H4 (cell line): Measurements from ENCODE around the gene AEBP1. TPM values are rescaled to one million over a fixed set of nuclear protein-coding genes. Genes with fewer than 3 reads are reported as not detected.
A peak's percentile ranks its signal among the peaks of the same experiment; 100 is the strongest.

Experiments
- DNase-seq: peaks from one replicate; pipeline ENCODE4 v3.0.0-alpha.2; 2015; ENCODE audit warnings: low spot score
- total RNA-seq: library from RNA; depleted of rRNA; stranded (reverse); fragments of >200 nt; shearing (Covaris generic); gene quantifications from 2 replicates; pipeline ENCODE4 v1.2.3, GENCODE V29; 2014; rRNA removed

AEBP1 gene
- total RNA-seq, 1 experiment from 2014 or later: 0.06 TPM

DNA sequence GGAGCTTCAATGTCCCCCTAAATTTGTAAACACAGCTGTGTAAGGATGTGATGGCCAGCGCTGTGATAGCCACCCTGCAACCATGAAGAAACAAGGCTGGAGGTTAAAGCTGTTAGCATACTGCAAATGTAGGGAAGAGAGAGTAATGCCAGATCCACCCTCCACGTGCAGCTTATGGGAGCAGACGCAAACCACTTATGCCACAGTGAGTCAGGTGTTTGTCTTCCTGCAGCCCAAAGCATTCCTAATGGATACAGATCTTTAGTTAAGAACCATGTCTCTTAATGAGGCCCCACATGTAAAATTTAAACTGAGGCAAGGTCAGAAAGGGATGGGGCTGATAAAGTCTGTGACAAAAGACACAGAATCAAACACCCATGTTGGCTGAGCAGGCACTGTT is 50.6 kb downstream of the AEBP1 start:
- DNase-seq: no peak

DNA sequence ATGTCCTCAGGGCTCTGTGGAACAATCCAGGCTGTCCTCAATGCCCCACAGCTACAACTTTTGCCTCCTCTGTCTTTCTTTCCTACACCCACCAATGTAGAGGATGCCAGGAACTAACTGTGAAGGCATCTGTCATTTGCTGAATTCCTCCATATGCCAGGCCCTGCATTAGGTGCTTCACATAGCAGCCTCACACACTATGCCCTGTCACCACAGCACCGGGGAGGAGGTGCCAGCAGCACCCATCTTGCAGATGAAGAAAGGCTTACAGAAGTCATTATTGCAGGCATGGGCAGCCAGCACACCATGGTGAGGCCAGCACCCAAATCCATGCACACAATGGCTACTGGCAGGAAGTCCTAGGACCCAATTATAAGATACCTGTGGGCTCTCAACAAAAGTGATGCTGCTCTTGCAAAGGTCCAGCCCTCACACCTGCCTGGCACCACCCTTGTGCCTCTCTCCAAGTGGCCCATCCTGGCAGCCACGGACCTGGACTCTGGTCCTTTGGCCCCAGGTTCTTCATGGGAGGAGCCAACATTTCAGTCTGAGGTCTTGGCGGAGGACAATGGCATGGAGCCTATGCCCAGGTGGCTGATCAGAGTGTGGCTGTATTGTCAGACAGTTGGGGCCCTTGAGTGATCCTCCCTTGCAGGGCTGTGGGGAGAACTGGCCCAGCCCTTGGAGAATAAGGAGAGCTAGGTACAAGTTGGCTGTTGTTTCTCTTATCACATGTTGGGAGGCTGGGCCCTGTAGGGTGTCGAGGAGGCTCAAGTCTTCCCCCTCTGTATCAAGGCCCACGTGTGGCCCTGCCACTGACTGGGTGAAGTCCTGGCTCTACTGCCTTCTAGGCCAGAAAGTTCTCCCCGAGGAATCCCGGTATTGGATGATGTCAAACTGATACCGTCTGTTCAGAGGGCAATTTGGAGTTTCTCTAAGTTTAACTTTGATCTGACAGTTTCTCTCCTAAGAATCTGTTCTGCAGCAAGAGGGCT is 51.3 kb downstream of the AEBP1 start:
- no peak for DNase-seq

DNA sequence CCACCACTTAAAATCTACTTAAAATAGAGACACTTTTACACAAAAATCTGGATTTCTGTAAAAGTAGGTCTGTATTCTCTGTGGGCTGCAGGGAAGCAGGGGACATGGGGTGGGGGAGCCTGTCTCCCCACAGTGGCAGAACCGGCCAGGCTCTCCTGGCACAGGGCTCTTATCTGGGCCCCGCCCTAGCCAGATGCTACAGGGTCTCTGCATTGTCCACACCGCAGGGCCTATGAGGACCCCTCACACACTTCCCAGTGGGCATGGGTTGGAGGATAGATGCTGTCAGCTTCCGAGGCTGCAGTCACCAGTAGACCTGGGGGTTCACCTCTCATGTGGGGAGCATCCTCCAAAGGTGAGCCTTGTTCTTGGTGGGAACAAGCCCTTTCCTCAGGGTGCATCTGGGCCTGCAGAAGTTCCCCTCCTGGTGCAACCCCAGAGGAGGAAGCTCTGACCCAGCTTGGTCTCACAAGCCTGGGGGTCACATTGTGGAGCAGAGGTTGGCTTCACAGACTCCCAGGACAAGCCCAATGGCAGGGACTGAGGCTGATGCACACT is 52.4 kb downstream of the AEBP1 start:
- DNase-seq: no peak

DNA sequence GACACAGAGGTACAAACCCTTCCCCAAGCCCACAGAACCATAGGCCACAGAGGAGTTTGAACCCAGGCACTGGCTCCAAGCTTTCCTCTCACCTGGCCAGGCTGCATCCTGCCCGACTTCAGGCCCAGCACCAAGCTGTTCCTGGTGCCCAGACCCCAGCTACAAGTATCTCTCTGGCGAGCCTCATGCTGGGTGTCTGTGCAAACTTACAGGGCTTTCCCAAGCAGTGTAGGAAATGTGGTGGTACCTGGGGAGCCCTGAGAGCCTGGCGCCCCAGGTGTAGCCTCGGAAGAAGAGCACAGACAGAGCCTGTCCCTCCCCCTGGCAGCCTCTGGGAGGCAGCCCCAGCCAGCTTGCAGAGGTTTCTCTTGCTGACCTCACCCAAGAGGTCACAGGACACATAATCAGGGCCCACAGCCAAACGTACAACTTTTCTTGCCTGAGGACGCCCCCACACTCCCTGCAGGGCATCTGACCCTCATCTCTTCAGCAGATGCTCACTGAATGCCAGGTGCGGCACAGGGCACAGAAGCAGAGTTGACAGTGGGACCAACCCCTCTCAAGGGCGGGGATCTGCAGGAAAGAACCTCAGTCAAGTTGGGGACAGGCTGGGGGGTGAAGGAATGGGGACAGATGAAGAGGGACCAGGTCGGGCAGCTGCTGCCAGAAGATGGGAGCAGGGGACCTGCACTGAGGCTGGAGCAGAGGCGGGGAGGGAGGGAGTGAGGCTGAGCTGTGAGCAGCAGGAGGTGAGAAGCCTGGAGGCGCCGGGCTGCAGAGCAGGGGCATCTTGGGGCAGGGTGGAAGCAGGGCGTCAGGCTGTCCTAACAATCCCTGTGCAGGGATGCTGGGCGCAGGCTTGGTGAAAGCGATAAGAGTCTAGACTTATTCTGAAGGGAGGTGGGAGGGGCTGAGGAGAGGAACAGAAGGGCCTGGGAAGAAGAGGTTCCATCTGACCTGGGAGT is 53.3 kb downstream of the AEBP1 start:
- no peak for DNase-seq

- DNase-seq: no peak
Observed at GRCh38 chr7:44158096-44158872, 54.1 kb downstream of the AEBP1 start.

DNA sequence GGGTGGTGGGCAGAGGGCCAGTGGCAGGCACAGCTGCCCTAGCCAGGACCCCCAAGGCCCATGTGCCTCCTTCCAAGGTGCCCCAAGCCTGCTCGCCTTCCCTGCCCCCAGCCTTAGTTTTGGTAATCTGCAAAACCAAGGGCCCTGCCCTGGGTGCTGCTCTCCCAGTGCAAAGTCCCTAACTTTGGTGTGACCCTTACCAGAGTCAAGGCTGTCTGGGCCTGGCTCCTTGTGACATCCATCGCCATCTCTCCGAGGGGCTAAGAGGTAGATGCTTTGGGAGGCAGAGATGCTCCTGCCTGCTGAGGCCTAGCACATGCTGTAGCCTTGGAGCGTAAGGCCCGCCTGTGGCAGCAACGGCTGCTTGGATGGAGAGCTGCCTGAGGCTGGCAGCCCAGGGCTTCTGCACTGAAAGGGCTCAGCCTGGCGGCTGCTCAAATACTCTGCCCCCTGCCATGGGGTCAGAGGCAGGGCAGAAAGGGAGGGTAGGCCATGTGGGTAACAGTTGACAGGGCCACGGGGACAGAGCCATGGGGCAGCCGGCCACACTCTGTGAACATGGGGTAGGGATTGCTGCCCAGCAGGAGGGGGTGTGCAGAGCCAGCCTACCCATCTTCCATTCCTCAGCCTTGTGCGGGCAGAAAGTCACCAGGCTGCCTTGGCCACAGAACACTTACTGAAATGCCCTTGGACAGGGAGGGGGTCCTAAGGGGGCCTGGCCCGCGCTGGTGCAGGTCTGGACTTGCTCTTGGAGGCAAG is 54.9 kb downstream of the AEBP1 start:
- DNase-seq: no peak

- no peak for DNase-seq
Observed at GRCh38 chr7:44159824-44160630, 55.9 kb downstream of the AEBP1 start.

- no peak for DNase-seq
Observed at GRCh38 chr7:44161371-44161770, 57.2 kb downstream of the AEBP1 start.

GRCh38 chr7:44162179-44162578 is 58.0 kb downstream of the AEBP1 start:
- peak; percentile 55 for DNase-seq

DNA sequence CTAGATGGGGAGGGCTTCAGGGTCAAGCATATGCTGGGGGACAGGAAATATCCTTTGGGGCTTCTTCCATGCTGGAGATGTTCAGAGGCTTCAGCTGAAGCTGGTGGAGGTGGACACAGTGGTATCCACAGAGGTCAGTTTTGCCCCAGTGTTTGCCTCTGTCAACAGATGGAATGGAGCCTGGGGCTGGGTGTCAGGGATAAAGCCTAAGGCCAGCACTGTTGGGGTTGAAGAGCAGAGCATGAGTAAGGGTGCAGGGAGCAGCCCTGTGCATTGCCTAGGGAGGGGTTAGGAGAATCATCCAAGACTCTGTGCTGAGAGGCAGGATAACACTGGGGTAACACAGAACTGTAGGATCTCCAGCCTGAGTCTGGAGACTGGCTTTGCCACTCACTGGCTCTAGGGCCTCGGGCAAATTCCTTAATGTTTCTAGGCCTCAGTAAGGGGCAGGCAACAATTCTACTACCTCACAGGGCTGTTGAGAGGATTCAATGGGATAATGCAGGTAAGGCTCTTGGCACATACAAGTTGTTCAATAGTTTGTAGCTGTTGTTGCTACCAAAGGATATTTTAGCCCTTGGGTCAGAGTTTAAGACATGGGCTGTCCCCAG is 58.7 kb downstream of the AEBP1 start:
- DNase-seq: no peak

- DNase-seq: peak; percentile 100
Observed at GRCh38 chr7:44163591-44163990, 59.4 kb downstream of the AEBP1 start.

Other genes starting within 250 kb of the AEBP1 start
- gene MRPS24, start 234.8 kb upstream of the AEBP1 start, total RNA-seq: 308 and 368 TPM in 2 replicates
- gene URGCP, start 197.7 kb upstream of the AEBP1 start, total RNA-seq: 32.1 and 40.9 TPM in 2 replicates
- gene UBE2D4, start 177.9 kb upstream of the AEBP1 start, total RNA-seq: 34.0 and 35.7 TPM in 2 replicates
- gene SPDYE1, start 106.4 kb upstream of the AEBP1 start, total RNA-seq: not detected in 2 replicates
- gene DBNL, start 59.6 kb upstream of the AEBP1 start, total RNA-seq: 183 and 196 TPM in 2 replicates
- gene PGAM2, start 38.8 kb upstream of the AEBP1 start, total RNA-seq: not detected in 2 replicates
- 7.4 and 7.7 TPM in 2 replicates for gene POLM, start 21.8 kb upstream of the AEBP1 start, total RNA-seq
- 185 and 198 TPM in 2 replicates for gene POLD2, start 19.2 kb downstream of the AEBP1 start, total RNA-seq
- gene MYL7, start 37.0 kb downstream of the AEBP1 start, total RNA-seq: not detected in 2 replicates
- not detected in 2 replicates for gene GCK, start 85.1 kb downstream of the AEBP1 start, total RNA-seq
- gene YKT6, start 96.6 kb downstream of the AEBP1 start, total RNA-seq: 132 and 136 TPM in 2 replicates
- 0.06 TPM in 1 of 2 replicates, not detected in the other for gene CAMK2B, start 221.2 kb downstream of the AEBP1 start, total RNA-seq